Ovary (tissue), 9 donors: ENCODE measurements around the gene UBE2N. TPM values are rescaled to one million over a fixed set of nuclear protein-coding genes. Genes with fewer than 3 reads are reported as not detected.

Experiments
- DNase-seq, 5 donors: peaks; one replicate each; pipeline ENCODE4 v3.0.0-alpha.2; 2019 to 2020
- H3K27ac ChIP-seq, 2 donors: fragments of 200-600 bp; one replicate each; pipeline versions ENCODE4 v1.5.1 to v1.8.0; 2019 to 2022
- H3K27me3 ChIP-seq: fragments of 200-600 bp; one replicate; pipeline ENCODE4 v1.8.0; 2022
- H3K36me3 ChIP-seq: fragments of 200-600 bp; sonication (generic); one replicate; pipeline ENCODE4 v1.5.1; 2019
- H3K4me1 ChIP-seq: one replicate; pipeline ENCODE4 v1.8.1; 2013; ENCODE audit warnings: mild to moderate bottlenecking, moderate library complexity; ENCODE audit not compliant: insufficient read depth
- H3K4me3 ChIP-seq: fragments of 200-600 bp; sonication (generic); one replicate; pipeline ENCODE4 v1.5.1; 2017
- H3K9me3 ChIP-seq, 2 donors: fragments of 200-600 bp in 1 of 2; sonication (generic) in 1 of 2; one replicate each; pipeline versions ENCODE4 v1.5.1 to v1.8.1; 2013 to 2019; ENCODE audit warnings: mild to moderate bottlenecking in 1 of 2, moderate library complexity in 1 of 2
- EP300 ChIP-seq: sonication (generic); formaldehyde crosslinking; IDR thresholded peaks from one replicate; pipeline ENCODE4 v1.6.1; 2017; ENCODE audit warnings: antibody characterized with exemption
- POLR2A ChIP-seq: fragments of 450-650 bp; IDR thresholded peaks from one replicate; pipeline ENCODE4 v1.6.1; 2017; ENCODE audit warnings: antibody characterized with exemption, mild to moderate bottlenecking, moderate library complexity
- WGBS, 3 donors: extraction: QIAGEN DNeasy Blood & Tissue Kit in 1 of 3; methylation state at CpG; one replicate each; pipeline versions ENCODE4 v1.1.5 to v1.1.7; 2013 to 2017; 5-methylcytosine and 5-hydroxymethylcytosine counted together
- intact Hi-C, 4 donors: fragments of 100-400 bp; cut with DNase I; formaldehyde crosslinking; loops; one replicate each; pipeline versions ENCODE4 v1.11.0 to v1.15.1; 2022 to 2023
- polyA plus RNA-seq, 2 donors: library from polyadenylated mRNA; stranded (reverse); fragments of 200-250 nt in 1 of 2; fragments of 350-450 nt in 1 of 2; fragmentation: Illumina TruSeq in 1 of 2; extraction: RNeasy Lipid Tissue Mini Kit (QIAGEN cat#74804) in 1 of 2; gene quantifications; one replicate each; pipeline ENCODE4 v1.2.3, GENCODE V29; 2013 to 2014
- total RNA-seq, 7 donors: library from RNA; depleted of rRNA in 2 of 7; stranded (reverse); fragments of >200 nt in 2 of 7; fragmentation: NEBNext Ultra II Directional in 3 of 7; extraction: Animal tissue kit (Norgen Biotek cat#: 25700) in 3 of 7; gene quantifications; one replicate each; pipeline versions ENCODE4 v1.1.0 to v1.2.4, GENCODE V29; 2016 to 2023
- TF ChIP-seq, protein P1 (sequence below), 3 donors: fragments of 450-650 bp in 2 of 3; fragments of 200-600 bp in 1 of 3; IDR thresholded peaks; one replicate each; pipeline versions ENCODE4 v1.5.1 to v1.8.0; 2016 to 2022; ENCODE audit warnings: antibody characterized with exemption in 3 of 3, mild to moderate bottlenecking in 1 of 3
- donor health status: DM: no; HTN: no; CAD: no; lungs with moderate emphysema.
- donor health status: DM: no; HTN: no; CAD: no.
- donor health status: Bipolar disorder and iron deficiency.
- donor health status: DM: yes; HTN: yes; CAD: no.
- donor health status: DM: no; HTN: no; CAD: no.
- donor health status: DM: yes; HTN: yes; CAD: no.

UBE2N gene
- total and polyA plus RNA-seq, 9 donors = 18.8 to 102 (median 63.3) TPM

GRCh38 chr12:93460003-93460402, 18.3 kb upstream of the UBE2N start:
- Histone ChIP-seq H3K9me3 (no peaks in the 10 kb centered on the region), H3K4me1 (no peaks in the 10 kb centered on the region), H3K36me3 (no peaks in the 10 kb centered on the region), H3K27ac (no peak overlapping the region), H3K4me3 (no peak overlapping the region), H3K27me3 (no peaks in the 10 kb centered on the region)
- TF ChIP-seq POLR2A (no peak), EP300 (no peak)
- TF ChIP-seq, protein P1, sequence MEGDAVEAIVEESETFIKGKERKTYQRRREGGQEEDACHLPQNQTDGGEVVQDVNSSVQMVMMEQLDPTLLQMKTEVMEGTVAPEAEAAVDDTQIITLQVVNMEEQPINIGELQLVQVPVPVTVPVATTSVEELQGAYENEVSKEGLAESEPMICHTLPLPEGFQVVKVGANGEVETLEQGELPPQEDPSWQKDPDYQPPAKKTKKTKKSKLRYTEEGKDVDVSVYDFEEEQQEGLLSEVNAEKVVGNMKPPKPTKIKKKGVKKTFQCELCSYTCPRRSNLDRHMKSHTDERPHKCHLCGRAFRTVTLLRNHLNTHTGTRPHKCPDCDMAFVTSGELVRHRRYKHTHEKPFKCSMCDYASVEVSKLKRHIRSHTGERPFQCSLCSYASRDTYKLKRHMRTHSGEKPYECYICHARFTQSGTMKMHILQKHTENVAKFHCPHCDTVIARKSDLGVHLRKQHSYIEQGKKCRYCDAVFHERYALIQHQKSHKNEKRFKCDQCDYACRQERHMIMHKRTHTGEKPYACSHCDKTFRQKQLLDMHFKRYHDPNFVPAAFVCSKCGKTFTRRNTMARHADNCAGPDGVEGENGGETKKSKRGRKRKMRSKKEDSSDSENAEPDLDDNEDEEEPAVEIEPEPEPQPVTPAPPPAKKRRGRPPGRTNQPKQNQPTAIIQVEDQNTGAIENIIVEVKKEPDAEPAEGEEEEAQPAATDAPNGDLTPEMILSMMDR (IDR thresholded peaks at IDR 0.05) = no peak
- 51 to 63% (median 61%) methylated on average over 6 of the region's 6 CpGs for WGBS, 3 donors
- intact Hi-C loops = no loop called here
- no peak for DNase-seq

DNA sequence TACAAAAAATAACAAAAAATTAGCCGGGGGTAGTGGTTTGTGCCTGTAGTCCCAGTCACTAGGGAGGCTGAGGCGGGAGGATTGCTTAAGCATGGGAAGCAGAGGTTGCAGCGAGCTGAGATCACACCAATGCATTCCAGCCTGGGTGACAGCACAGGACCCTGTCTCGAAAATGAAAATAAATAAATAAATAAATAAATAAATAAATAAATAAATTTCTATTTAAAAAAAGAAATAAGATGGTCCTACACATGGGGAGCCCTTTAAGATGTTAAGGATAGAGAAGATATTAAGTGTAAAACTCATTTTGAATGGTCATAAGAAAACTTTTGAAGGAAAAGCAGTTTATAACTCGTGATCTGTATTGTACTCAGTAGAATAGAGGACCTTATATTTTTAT, 17.4 kb upstream of the UBE2N start:
- no peaks in the 10 kb centered on the region for H3K36me3 ChIP-seq
- intact Hi-C loops = no loop called here
- 85 to 92% (median 92%) methylated on average over 5 of the region's 5 CpGs for WGBS, 3 donors
- no peaks in the 10 kb centered on the region for H3K27me3 ChIP-seq
- no peak for DNase-seq
- H3K4me3 ChIP-seq = no peak overlapping the region
- no peaks in the 10 kb centered on the region for H3K4me1 ChIP-seq
- TF ChIP-seq, protein P1 (IDR thresholded peaks at IDR 0.05) = no peak
- TF ChIP-seq POLR2A (no peak), EP300 (no peak)
- no peak overlapping the region for H3K27ac ChIP-seq
- no peaks in the 10 kb centered on the region for H3K9me3 ChIP-seq

- Histone ChIP-seq H3K36me3 (no peaks in the 10 kb centered on the region), H3K27ac (no peak overlapping the region), H3K9me3 (no peaks in the 10 kb centered on the region), H3K4me1 (no peaks in the 10 kb centered on the region), H3K27me3 (no peaks in the 10 kb centered on the region), H3K4me3 (no peak overlapping the region)
- TF ChIP-seq EP300 = no peak
- TF ChIP-seq POLR2A = no peak
- TF ChIP-seq, protein P1 (IDR thresholded peaks at IDR 0.05) = no peak
- DNase-seq = no peak
- intact Hi-C loops = no loop called here
- 59 to 71% (median 62%) methylated on average over 2 of the region's 2 CpGs for whole genome bisulfite sequencing, 3 donors
Observed at GRCh38 chr12:93456077-93456476, 14.3 kb upstream of the UBE2N start.

GRCh38 chr12:93453633-93454032, 11.9 kb upstream of the UBE2N start:
- 75 to 86% (median 83%) methylated on average over 5 of the region's 5 CpGs for WGBS, 3 donors
- intact Hi-C loops = no loop called here

More at GRCh38 chr12:93453633-93454032, 11.9 kb upstream of the UBE2N start:
- Histone ChIP-seq H3K27me3 (no peaks in the 10 kb centered on the region), H3K4me3 (no peak overlapping the region), H3K9me3 (no peaks in the 10 kb centered on the region), H3K36me3 (no peaks in the 10 kb centered on the region), H3K27ac (no peak overlapping the region), H3K4me1 (no peaks in the 10 kb centered on the region)
- no peak for DNase-seq
- TF ChIP-seq EP300 (no peak), POLR2A (no peak)
- TF ChIP-seq, protein P1 (IDR thresholded peaks at IDR 0.05) = no peak
